ENCODE data around the gene HPGD. TPM values are rescaled to one million over a fixed set of nuclear protein-coding genes. Genes with fewer than 3 reads are reported as not detected.
A peak's percentile ranks its signal among the peaks of the same experiment; 100 is the strongest.

The HPGD gene
- polyA plus RNA-seq, 4 donors: 60.9 to 399 (median 161) TPM

DNA sequence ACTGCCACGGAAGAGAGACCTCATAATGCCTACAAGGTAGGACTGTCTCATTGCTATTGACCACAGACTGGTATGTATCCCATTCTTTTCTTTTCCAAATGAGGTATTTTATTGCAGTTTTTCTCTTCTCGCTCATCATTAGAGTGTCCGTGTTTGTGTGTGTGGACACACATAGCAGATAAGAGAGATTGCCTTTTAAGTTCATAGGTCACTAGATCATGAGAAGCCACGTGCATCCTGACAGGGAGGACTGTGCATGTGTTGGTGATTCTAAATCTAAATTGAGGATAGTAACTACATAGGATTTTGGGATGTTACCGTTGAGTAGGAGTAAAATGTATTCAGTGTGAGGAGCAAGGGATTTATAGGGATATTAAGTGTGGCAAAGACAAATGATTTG lies 37.3 kb downstream of the HPGD start:
- H3K9me3 ChIP-seq (ENCODE audit: control insufficient read depth in 2 of 2, insufficient read depth in 1 of 2, low read depth in 1 of 2, low read length in 1 of 2): no peaks in the 10 kb centered on the region
- peak in 1 of 2 donors; percentile 41 for DNase-seq
- peaks cover 0 to 4% (median 0%) of the 10 kb centered on the region in 3 donors for H3K4me1 ChIP-seq (ENCODE audit: control insufficient read depth in 3 of 3, insufficient read depth in 2 of 3, low read depth in 1 of 3, low read length in 2 of 3)
- no peaks in the 10 kb centered on the region for H3K36me3 ChIP-seq (ENCODE audit: control insufficient read depth in 3 of 3, insufficient read depth in 2 of 3, low read depth in 1 of 3, low read length in 3 of 3)
- no peak overlapping the region for H3K27ac ChIP-seq (ENCODE audit: low read depth in 1 of 3, low read length in 2 of 3)
- no peak overlapping the region for H3K4me3 ChIP-seq (ENCODE audit: low read depth in 1 of 3, low read length in 3 of 3)
- no peak for FAIRE-seq
- no peaks in the 10 kb centered on the region for H3K27me3 ChIP-seq (ENCODE audit: control insufficient read depth in 3 of 3, insufficient read depth in 3 of 3, low read length in 3 of 3)
- 45 to 72% (median 57%) methylated on average over 5 of the region's 5 CpGs for WGBS, 3 donors

GRCh38 chr4:174483792-174484191 lies 38.5 kb downstream of the HPGD start:
- Histone ChIP-seq H3K4me1 (ENCODE audit: control insufficient read depth in 3 of 3, insufficient read depth in 2 of 3, low read depth in 1 of 3, low read length in 2 of 3) (peaks cover 0 to 4% (median 0%) of the 10 kb centered on the region in 3 donors), H3K9me3 (ENCODE audit: control insufficient read depth in 2 of 2, insufficient read depth in 1 of 2, low read depth in 1 of 2, low read length in 1 of 2) (no peaks in the 10 kb centered on the region), H3K27ac (ENCODE audit: low read depth in 1 of 3, low read length in 2 of 3) (no peak overlapping the region), H3K36me3 (ENCODE audit: control insufficient read depth in 3 of 3, insufficient read depth in 2 of 3, low read depth in 1 of 3, low read length in 3 of 3) (no peaks in the 10 kb centered on the region), H3K27me3 (ENCODE audit: control insufficient read depth in 3 of 3, insufficient read depth in 3 of 3, low read length in 3 of 3) (no peaks in the 10 kb centered on the region), H3K4me3 (ENCODE audit: low read depth in 1 of 3, low read length in 3 of 3) (no peak overlapping the region)
- FAIRE-seq: no peak
- DNase-seq: no peak
- 73 to 90% (median 79%) methylated on average over 3 of the region's 3 CpGs for WGBS, 3 donors

DNA sequence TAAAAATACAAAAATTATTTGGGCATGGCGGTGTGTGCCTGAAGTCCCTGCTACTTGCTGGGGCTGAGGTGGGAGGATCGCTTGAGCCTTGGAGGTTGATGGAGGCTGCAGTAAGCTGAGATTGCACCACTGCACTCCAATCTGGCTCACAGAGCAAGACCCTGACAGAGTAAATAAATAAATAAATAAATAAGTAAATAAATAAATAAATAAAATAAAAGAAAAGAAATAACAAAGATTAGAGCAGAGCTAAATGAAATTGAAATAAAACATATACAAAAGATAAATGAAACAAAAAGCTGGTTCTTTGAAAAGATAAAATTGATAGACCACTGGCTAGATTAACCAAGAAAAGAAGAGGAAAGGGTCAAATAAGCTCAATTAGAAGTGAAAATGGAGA lies 43.1 kb downstream of the HPGD start:
- H3K27ac ChIP-seq (ENCODE audit: low read depth in 1 of 3, low read length in 2 of 3): no peak overlapping the region
- no peaks in the 10 kb centered on the region for H3K27me3 ChIP-seq (ENCODE audit: control insufficient read depth in 3 of 3, insufficient read depth in 3 of 3, low read length in 3 of 3)
- 95 to 100% (median 95%) methylated on average over 2 of the region's 2 CpGs for WGBS, 3 donors
- no peaks in the 10 kb centered on the region for H3K4me1 ChIP-seq (ENCODE audit: control insufficient read depth in 3 of 3, insufficient read depth in 2 of 3, low read depth in 1 of 3, low read length in 2 of 3)
- no peak overlapping the region for H3K4me3 ChIP-seq (ENCODE audit: low read depth in 1 of 3, low read length in 3 of 3)
- FAIRE-seq (no peak), DNase-seq (no peak)
- H3K9me3 ChIP-seq (ENCODE audit: control insufficient read depth in 2 of 2, insufficient read depth in 1 of 2, low read depth in 1 of 2, low read length in 1 of 2): no peaks in the 10 kb centered on the region
- no peaks in the 10 kb centered on the region for H3K36me3 ChIP-seq (ENCODE audit: control insufficient read depth in 3 of 3, insufficient read depth in 2 of 3, low read depth in 1 of 3, low read length in 3 of 3)

DNA sequence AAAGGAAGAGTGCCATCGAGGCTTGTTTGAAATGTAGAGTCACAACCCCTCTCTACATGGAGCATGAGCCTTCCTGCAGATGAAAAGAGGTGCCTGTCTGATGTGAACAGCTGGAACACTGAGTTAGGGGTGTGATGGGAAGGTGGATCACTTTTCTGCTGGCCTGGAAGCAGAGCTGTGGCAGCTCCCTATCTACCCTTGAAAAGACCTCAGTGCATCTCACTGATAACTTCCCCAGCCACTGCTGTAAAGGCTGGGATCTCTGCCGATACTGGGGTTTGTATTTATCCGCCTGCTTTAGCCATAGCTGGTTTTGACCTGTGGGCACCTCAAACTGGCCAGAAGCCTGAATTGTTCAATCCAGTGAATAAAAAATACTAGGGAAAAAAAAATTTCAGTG lies 46.8 kb downstream of the HPGD start:
- Histone ChIP-seq H3K4me3 (ENCODE audit: low read depth in 1 of 3, low read length in 3 of 3) (no peak overlapping the region), H3K27ac (ENCODE audit: low read depth in 1 of 3, low read length in 2 of 3) (no peak overlapping the region), H3K9me3 (ENCODE audit: control insufficient read depth in 2 of 2, insufficient read depth in 1 of 2, low read depth in 1 of 2, low read length in 1 of 2) (no peaks in the 10 kb centered on the region), H3K36me3 (ENCODE audit: control insufficient read depth in 3 of 3, insufficient read depth in 2 of 3, low read depth in 1 of 3, low read length in 3 of 3) (no peaks in the 10 kb centered on the region), H3K27me3 (ENCODE audit: control insufficient read depth in 3 of 3, insufficient read depth in 3 of 3, low read length in 3 of 3) (no peaks in the 10 kb centered on the region), H3K4me1 (ENCODE audit: control insufficient read depth in 3 of 3, insufficient read depth in 2 of 3, low read depth in 1 of 3, low read length in 2 of 3) (no peaks in the 10 kb centered on the region)
- 87 to 97% (median 95%) methylated on average over 3 of the region's 3 CpGs for WGBS, 3 donors
- no peak for DNase-seq
- no peak for FAIRE-seq

- WGBS, 3 donors: 68 to 83% (median 73%) methylated on average over 8 of the region's 8 CpGs
- H3K36me3 ChIP-seq (ENCODE audit: control insufficient read depth in 3 of 3, insufficient read depth in 2 of 3, low read depth in 1 of 3, low read length in 3 of 3): no peaks in the 10 kb centered on the region
- H3K27ac ChIP-seq (ENCODE audit: low read depth in 1 of 3, low read length in 2 of 3): no peak overlapping the region
- H3K4me3 ChIP-seq (ENCODE audit: low read depth in 1 of 3, low read length in 3 of 3): no peak overlapping the region
- no peaks in the 10 kb centered on the region for H3K27me3 ChIP-seq (ENCODE audit: control insufficient read depth in 3 of 3, insufficient read depth in 3 of 3, low read length in 3 of 3)
- FAIRE-seq (no peak), DNase-seq (no peak)
- no peaks in the 10 kb centered on the region for H3K9me3 ChIP-seq (ENCODE audit: control insufficient read depth in 2 of 2, insufficient read depth in 1 of 2, low read depth in 1 of 2, low read length in 1 of 2)
- H3K4me1 ChIP-seq (ENCODE audit: control insufficient read depth in 3 of 3, insufficient read depth in 2 of 3, low read depth in 1 of 3, low read length in 2 of 3): no peaks in the 10 kb centered on the region
These were observed 47.7 kb downstream of the HPGD start for GRCh38 chr4:174474457-174475075.

- no peaks in the 10 kb centered on the region for H3K27me3 ChIP-seq (ENCODE audit: control insufficient read depth in 3 of 3, insufficient read depth in 3 of 3, low read length in 3 of 3)
- 73 to 81% (median 80%) methylated on average over 3 of the region's 3 CpGs for WGBS, 3 donors
- H3K4me3 ChIP-seq (ENCODE audit: low read depth in 1 of 3, low read length in 3 of 3): no peak overlapping the region
- no peak for FAIRE-seq
- H3K27ac ChIP-seq (ENCODE audit: low read depth in 1 of 3, low read length in 2 of 3): no peak overlapping the region
- DNase-seq: no peak
- no peaks in the 10 kb centered on the region for H3K36me3 ChIP-seq (ENCODE audit: control insufficient read depth in 3 of 3, insufficient read depth in 2 of 3, low read depth in 1 of 3, low read length in 3 of 3)
- H3K4me1 ChIP-seq (ENCODE audit: control insufficient read depth in 3 of 3, insufficient read depth in 2 of 3, low read depth in 1 of 3, low read length in 2 of 3): peaks cover 0 to 2% (median 0%) of the 10 kb centered on the region in 3 donors
- H3K9me3 ChIP-seq (ENCODE audit: control insufficient read depth in 2 of 2, insufficient read depth in 1 of 2, low read depth in 1 of 2, low read length in 1 of 2): peaks cover 0 to 5% of the 10 kb centered on the region in 2 donors
These were observed 55.2 kb downstream of the HPGD start for GRCh38 chr4:174467107-174467506.

- no peak for FAIRE-seq
- peaks cover 0 to 5% of the 10 kb centered on the region in 2 donors for H3K9me3 ChIP-seq (ENCODE audit: control insufficient read depth in 2 of 2, insufficient read depth in 1 of 2, low read depth in 1 of 2, low read length in 1 of 2)
- WGBS, 3 donors: 85 to 92% (median 88%) methylated on average over 3 of the region's 3 CpGs
These were observed 57.3 kb downstream of the HPGD start for GRCh38 chr4:174464949-174465348.

GRCh38 chr4:174461466-174462106 lies 60.7 kb downstream of the HPGD start:
- no peaks in the 10 kb centered on the region for H3K36me3 ChIP-seq (ENCODE audit: control insufficient read depth in 3 of 3, insufficient read depth in 2 of 3, low read depth in 1 of 3, low read length in 3 of 3)
- H3K4me3 ChIP-seq (ENCODE audit: low read depth in 1 of 3, low read length in 3 of 3): no peak overlapping the region
- WGBS, 3 donors: 17 to 50% (median 25%) methylated on average over 3 of the region's 3 CpGs
- peaks cover 0 to 13% (median 0%) of the 10 kb centered on the region in 3 donors for H3K4me1 ChIP-seq (ENCODE audit: control insufficient read depth in 3 of 3, insufficient read depth in 2 of 3, low read depth in 1 of 3, low read length in 2 of 3)
- peak overlapping the region in 1 of 3 donors; percentile 66 for H3K27ac ChIP-seq (ENCODE audit: low read depth in 1 of 3, low read length in 2 of 3)
- H3K27me3 ChIP-seq (ENCODE audit: control insufficient read depth in 3 of 3, insufficient read depth in 3 of 3, low read length in 3 of 3): no peaks in the 10 kb centered on the region
- DNase-seq (peak; percentile 63 to 87), FAIRE-seq (no peak)
- H3K9me3 ChIP-seq (ENCODE audit: control insufficient read depth in 2 of 2, insufficient read depth in 1 of 2, low read depth in 1 of 2, low read length in 1 of 2): peaks cover 0 to 5% of the 10 kb centered on the region in 2 donors

More at GRCh38 chr4:174464949-174465348, 57.3 kb downstream of the HPGD start:
- peaks cover 0 to 13% (median 0%) of the 10 kb centered on the region in 3 donors for H3K4me1 ChIP-seq (ENCODE audit: control insufficient read depth in 3 of 3, insufficient read depth in 2 of 3, low read depth in 1 of 3, low read length in 2 of 3)
- DNase-seq: no peak
- H3K27ac ChIP-seq (ENCODE audit: low read depth in 1 of 3, low read length in 2 of 3): no peak overlapping the region
- H3K4me3 ChIP-seq (ENCODE audit: low read depth in 1 of 3, low read length in 3 of 3): no peak overlapping the region
- H3K27me3 ChIP-seq (ENCODE audit: control insufficient read depth in 3 of 3, insufficient read depth in 3 of 3, low read length in 3 of 3): no peaks in the 10 kb centered on the region
- no peaks in the 10 kb centered on the region for H3K36me3 ChIP-seq (ENCODE audit: control insufficient read depth in 3 of 3, insufficient read depth in 2 of 3, low read depth in 1 of 3, low read length in 3 of 3)
